Right renal cortex interstitium (tissue), 3 donors: ENCODE results near the gene RNF8. TPM values are rescaled to one million over a fixed set of nuclear protein-coding genes. Genes with fewer than 3 reads are reported as not detected.

Source experiments
- DNase-seq, 3 donors: peaks; one replicate each; pipeline ENCODE4 v3.0.0-alpha.2; 2013; ENCODE audit warnings: low read depth in 3 of 3, low spot score in 2 of 3
- polyA plus RNA-seq, 3 donors: library from polyadenylated mRNA; unstranded; fragments of 120-200 nt; gene quantifications; one replicate each; pipeline ENCODE4 v1.2.1, GENCODE V29; 2013; ENCODE audit not compliant: insufficient read length in 3 of 3

RNF8 gene
- polyA plus RNA-seq, 3 donors, result 29.0 to 33.8 (median 30.7) TPM

- DNase-seq, result no peak
These were observed 972 bp downstream of the RNF8 start for GRCh38 chr6:37354526-37355384.

DNA sequence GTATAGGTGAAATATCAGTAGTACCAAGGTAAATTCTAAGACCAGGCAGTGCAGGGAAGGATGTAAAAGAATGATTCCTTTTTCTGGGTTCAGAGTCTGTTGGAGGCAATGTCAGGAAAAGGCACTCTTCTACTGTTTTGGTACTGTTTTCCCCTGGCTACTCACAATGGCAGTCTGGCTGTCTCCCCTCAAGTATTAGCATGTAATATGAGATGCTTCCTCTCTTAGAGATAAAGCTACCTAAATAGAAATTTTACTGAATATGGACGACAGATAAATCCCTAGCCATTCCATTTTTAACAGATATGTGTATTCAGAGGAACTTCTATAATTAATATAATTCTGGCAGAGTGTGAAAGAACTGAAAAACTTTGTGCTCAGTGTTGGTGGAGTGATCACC, 3.5 kb downstream of the RNF8 start:
- DNase-seq, result no peak

- no peak for DNase-seq
These were observed 4.1 kb downstream of the RNF8 start for GRCh38 chr6:37357860-37358259.

DNA sequence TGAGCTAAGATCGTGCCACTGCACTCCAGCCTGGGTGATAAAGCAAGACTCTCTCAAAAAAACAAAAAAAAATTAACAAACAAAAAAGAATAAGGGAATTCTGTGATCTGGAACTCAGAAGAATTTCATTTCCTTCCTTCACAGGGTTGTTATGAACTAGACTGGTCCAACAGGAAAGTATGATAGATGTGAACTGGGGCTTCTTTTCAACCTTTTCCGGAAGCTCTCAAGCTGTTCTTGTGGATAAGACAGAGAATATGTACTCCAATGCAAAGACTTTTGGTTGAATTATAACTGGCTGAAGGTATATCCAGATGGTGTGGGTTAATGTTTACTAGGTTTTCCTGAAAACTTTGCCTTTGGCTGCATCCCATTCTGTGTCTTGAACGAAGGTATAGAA, 5.3 kb downstream of the RNF8 start:
- no peak for DNase-seq

GRCh38 chr6:37362101-37362828, 8.5 kb downstream of the RNF8 start:
- DNase-seq, result no peak

- DNase-seq, result no peak
These were observed 12.0 kb downstream of the RNF8 start for GRCh38 chr6:37365791-37366190.

GRCh38 chr6:37366910-37367309, 13.1 kb downstream of the RNF8 start:
- DNase-seq, result no peak

GRCh38 chr6:37368961-37369320, 15.2 kb downstream of the RNF8 start:
- no peak for DNase-seq

- no peak for DNase-seq
These were observed 15.8 kb downstream of the RNF8 start for GRCh38 chr6:37369321-37370201.

GRCh38 chr6:37371154-37372083, 17.6 kb downstream of the RNF8 start:
- DNase-seq, result no peak

DNA sequence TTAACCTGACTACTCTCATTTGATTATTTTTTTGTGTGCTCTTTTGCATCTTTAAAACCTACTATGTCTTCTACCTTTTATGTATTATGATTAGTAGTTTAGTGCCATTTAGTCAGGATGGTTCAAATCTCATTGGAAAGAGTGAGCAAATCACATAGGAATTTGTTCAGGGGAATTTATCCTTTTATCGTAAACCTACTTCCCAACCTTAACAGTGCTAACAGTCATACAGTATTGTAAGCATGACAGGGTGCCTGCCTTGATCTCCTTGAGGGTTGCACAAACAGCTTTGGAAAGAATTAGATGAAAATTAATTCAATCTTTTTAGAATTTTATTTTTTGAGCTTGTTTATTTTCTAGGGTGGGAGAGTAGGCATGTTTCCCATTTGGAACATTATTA, 18.3 kb downstream of the RNF8 start:
- DNase-seq, result no peak

DNA sequence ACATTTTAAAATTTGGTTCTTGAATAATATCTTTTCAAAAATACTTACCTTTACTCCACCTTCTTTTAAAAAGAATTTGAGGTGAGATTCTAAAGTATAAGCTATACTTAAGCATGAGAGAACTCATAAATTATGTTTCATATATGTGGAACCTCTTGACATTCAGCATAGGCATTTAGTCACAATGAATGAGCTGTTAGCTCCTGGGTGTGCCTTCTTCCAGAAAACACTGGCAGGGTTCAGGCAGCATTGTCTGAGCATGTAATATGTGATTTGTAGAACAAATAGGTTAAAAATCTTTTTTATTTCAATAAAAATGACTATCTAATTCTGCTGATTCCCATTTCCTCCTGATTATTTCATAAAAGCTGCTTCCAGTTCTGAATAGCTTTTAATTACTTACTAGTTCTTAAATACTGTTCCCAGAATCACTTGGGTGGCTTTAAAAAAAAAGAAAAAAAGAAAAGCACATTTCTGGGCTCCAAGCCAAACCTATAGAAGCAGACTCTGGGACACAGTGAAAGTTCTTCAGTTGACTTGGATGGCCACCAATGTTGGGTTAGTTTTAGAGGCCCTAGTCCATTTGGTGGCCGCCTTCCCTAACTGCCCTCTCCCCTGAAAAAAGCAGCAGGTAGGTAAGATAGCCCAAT, 20.2 kb downstream of the RNF8 start:
- no peak for DNase-seq

- no peak for DNase-seq
These were observed 21.6 kb downstream of the RNF8 start for GRCh38 chr6:37375376-37375775.

DNA sequence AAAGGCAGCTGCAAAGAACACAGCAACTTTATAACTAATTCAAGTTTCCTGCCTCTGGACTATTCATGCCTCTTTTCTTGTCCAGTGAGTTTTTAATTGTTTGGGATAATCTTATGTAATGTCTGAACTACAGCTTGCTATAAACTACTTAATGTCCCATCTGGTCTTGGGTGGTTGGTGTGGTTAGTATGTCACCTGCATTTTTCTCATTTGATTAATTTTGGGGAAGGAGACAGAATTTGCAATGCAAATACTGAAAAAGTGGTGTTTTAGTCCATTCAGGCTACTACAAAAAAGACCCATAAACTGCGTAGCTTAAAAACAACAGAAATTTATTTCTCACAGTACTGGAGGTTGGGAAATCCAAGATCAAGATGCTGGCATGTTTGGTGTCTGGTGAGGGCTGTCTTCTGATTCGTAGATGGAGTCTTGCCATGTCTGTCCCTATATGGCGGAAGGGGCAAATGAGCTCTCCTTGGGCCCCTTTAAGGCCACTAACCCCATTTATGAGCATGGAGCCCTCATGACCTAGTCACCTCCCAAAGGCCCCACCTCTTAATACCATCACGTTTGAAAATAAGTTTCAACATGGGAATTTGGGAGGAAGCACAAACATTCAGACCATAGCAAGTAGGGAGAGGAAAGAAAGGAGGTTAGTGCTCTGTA, 22.4 kb downstream of the RNF8 start:
- DNase-seq, result no peak

DNA sequence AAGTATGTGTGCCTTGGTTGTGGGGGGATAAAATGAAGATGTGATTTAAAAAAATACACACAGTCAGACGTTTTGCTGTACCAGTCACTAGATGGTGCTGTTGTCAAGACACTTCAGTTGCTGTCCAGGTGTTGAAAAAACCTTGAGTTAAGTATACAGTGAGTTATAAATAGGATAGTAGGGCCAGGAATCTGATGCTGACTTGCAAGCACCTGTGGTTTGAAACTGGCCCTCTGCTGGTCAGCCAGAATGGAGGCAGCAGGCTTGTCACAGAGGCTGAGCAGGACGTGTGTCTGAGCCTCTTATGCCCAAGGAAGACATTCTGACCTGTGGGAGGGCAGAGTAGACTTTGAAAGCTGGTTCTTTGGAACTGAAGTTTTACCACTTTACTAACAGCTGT, 27.8 kb downstream of the RNF8 start:
- DNase-seq, result peak in 2 of 3 donors; percentile 17 to 18

- DNase-seq, result no peak
These were observed 29.4 kb downstream of the RNF8 start for GRCh38 chr6:37382994-37383765.

DNA sequence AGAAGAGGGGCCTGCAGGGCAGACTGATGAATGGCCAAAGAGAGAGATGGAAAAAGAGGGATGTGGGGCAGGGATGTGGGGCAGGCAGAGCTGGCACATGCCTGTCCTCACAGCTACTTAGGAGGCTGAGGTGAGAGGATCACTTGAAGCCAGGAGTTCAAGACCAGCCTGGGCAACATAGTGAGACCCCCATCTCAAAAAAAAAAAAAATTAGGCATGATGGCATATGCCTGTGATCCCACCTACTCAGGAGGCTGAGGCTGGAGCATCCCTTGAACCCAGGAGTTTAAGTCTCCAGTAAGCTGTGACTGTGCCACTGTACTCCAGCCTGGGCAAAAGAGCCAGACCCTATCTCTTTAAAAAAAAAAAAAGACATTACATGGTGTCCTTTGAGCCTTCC, 34.8 kb downstream of the RNF8 start:
- no peak for DNase-seq

DNA sequence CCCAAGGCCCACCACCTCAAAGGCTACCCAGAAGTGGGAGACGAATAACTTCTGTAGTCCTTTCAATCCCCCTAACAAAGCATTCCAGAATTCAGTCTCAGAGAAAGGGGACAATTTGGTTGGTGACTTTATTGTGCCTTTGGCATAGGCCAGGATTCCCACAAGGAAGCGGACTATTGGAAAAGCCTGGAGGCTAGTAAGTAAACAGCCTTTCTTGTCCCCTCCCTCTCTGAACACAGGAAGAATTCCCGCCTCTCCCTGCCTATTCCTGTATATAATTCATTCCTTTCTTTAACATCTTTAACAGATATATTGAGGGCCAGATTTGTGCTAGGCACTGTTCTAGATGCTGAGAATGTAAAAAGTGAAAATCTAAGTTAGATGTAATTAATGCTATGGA, 36.1 kb downstream of the RNF8 start:
- no peak for DNase-seq
